SH-SY5Y (cell line): ENCODE measurements around the gene CHPF2.

ENCODE experiments used
- GATA2 ChIP-seq: IDR thresholded peaks from 2 replicates; pipeline ENCODE4 v1.6.1; 2011; ENCODE audit warnings: mild to moderate bottlenecking, low read depth, low read length
- GATA3 ChIP-seq: IDR thresholded peaks from 2 replicates; pipeline ENCODE4 v1.6.1; 2011; ENCODE audit warnings: low read depth, mild to moderate bottlenecking, low read length, moderate library complexity

DNA sequence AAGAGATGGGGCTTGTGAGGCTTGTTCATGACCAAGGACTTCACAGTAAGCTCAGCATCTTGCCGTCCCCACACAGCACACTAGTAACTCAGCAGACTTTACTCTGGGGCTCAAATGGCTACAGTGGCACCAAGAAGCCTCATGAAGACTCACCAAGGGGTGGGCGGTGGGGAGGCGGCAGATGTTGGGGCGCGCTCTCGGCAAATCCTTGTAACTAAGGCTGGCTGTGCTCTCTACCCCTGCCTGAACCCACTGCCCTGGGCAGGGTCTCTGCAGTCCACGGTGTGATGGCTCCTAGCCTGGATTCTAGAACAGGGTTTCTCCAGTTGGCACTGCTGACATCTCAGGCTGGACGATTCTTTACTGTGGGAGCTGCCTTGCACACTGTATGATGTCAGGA is 28.6 kb downstream of the CHPF2 start:
- TF ChIP-seq GATA2 (no peak), GATA3 (no peak)
